Inferior parietal cortex (tissue), 1 donor: ENCODE data around the gene ANO2.

Experiments
- DNase-seq: peaks from one replicate; pipeline ENCODE4 v3.0.0-alpha.2; 2016; ENCODE audit errors: extremely low spot score

Gene ANO2

GRCh38 chr12:5723711-5724252, 221.3 kb downstream of the ANO2 start:
- DNase-seq = no peak

DNA sequence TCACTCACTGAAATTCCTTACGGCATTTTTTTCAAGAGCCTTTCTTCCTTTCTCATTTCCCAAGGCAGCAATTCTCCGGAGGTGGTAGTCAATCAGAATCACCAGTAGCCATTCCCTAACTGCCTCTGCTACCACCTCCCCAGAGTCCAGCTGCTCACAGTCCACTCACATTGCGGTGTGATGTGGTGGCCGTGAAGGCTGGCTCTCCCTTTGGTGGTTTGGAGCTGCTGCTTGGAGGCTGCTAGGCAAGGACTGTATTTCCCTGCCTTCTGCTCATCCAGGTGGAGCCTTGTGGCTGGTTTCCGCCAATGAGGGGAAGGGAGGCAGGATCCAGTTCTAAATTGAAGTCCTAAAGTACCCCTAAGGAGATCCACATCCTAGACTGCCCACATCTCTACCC, 222.0 kb downstream of the ANO2 start:
- no peak for DNase-seq

GRCh38 chr12:5720381-5721005, 224.6 kb downstream of the ANO2 start:
- no peak for DNase-seq

DNA sequence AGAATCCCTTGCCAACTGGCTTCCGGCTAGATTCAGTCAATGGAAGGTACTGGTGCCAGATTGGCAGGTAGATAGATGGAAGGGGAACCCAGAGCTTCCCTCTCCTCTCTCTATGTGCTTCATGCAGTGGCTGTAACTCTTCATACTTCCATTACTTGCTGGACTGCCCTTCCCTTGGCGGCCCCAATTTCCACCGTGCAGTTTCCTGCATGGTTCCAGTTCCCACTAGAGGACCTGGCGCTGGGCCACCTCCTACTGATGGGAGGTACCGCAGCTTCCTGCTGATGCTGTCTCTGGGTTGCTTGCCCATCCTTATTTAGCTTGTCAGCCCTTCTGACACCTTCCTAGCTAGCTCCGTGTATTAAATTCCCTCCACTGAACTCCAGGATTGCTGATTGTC, 226.4 kb downstream of the ANO2 start:
- no peak for DNase-seq

DNA sequence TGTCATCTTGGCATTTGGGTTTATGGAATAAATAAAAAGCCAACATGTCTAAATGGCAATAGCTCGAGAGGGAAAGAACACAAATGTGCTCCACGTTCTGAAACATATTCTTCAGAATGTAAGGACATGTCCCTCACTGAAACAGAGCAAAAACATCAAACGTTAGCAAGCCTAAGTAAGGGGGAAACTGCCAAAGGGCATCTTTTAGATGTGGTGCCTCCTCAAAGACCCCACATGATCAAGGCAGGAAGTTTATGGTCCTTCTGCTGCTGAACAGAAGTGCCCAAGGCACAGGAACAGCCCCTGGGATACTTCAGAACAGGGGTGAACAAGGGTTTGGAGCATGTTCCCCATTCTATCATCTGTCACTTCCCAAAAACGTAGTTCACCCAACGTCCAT, 227.0 kb downstream of the ANO2 start:
- DNase-seq = no peak

GRCh38 chr12:5716976-5717375, 228.1 kb downstream of the ANO2 start:
- no peak for DNase-seq

DNA sequence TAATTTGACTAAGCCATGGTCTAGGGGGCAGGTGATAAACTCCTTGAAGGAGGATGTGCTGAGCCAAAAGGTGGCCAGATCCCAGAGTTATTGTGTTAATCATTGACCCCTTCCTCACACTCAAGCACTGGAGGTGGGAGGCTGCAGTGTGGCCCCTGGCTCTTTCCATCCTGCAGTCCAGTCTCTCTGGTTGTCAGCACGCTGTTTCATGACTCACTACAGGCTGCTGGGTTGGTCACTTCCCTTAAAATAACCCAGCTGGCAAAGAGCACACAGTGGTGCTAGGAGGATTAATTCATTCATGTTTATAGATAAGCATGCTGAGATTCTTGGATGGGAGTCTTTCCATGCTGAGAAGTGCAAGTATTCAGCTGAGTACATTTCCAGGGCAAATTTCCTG, 228.9 kb downstream of the ANO2 start:
- DNase-seq = no peak

DNA sequence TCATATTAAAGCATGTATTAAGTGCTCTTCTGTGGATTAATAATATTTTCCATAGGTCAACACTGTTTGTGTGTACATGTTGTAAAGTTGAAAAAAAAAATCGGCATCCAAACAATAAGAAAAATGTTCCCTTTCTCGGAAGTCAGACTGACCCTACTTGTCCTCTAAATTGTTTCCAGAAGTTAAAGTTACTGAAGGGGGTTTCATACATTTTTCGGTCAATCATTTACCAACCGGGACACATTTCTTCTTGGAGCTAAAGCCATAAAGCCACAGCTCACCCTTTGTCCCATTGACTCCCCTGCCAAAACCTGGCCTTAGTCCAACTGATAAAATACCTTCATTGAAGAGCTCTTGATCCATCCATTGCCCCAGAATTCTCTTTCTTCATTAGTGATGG, 230.0 kb downstream of the ANO2 start:
- no peak for DNase-seq

GRCh38 chr12:5713599-5714081, 231.4 kb downstream of the ANO2 start:
- no peak for DNase-seq

GRCh38 chr12:5710260-5710878, 234.7 kb downstream of the ANO2 start:
- DNase-seq = no peak

DNA sequence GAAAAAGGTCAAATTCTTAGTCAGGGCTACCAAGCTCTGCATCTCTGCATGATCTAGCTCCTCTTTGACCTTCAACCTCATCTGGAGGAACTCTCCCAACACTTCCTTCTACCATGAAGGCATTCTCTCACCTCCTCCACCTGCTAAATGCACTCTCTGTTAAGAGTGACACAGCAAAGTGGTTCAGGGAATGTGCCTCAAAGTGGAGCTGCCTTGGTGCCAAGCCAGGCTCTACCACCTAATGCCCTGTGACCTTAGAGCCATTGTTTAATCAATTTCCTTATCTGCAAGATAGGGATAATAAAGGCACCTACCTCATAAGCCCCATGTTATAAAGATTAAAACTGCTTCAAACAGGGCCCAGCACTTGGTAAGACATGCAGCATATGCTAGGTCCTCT, 236.7 kb downstream of the ANO2 start:
- DNase-seq = no peak

- no peak for DNase-seq
Observed at GRCh38 chr12:5706247-5706646, 238.8 kb downstream of the ANO2 start.

GRCh38 chr12:5705791-5706190, 239.3 kb downstream of the ANO2 start:
- no peak for DNase-seq

- DNase-seq = no peak
Observed at GRCh38 chr12:5694759-5695409, 250.2 kb downstream of the ANO2 start.

DNA sequence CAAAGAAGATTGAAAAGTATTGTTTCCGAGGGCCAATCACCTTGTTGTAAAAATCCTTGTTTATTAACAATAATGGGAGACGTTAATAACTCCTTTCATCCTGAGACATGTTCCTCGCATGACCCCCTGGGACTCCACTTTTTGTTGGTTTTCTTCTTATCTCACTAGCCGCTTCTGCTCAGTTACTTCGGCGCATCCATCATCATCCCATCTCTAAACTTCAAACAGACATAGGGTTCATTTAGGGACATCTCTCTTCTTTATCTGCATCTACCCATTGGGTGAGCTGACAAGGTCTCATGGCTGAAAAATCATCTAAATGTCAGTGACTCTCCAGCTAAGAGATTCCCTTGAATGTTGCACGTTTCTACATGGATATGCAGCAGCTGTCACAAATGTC, 252.2 kb downstream of the ANO2 start:
- DNase-seq = no peak

GRCh38 chr12:5691943-5692342, 253.1 kb downstream of the ANO2 start:
- DNase-seq = no peak

DNA sequence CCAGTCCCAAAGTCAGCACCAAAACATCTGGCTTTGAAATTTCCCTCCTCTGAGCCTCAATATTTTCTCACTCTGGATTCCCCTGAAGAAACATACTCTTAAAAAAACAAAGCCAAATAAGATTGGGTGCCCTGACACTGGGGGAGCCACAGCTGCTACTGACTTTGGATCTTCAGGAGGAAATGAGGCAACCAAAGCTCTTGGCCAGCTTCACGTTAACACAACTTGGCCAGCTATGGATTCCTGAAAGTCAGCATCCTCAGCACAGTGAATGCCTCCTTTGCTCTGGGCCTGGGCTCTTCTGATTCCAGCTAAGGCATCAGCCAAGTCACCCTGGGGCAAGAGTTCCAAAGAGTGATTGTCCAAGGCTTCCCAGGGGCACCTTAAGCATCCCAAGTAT, 254.8 kb downstream of the ANO2 start:
- DNase-seq = no peak

DNA sequence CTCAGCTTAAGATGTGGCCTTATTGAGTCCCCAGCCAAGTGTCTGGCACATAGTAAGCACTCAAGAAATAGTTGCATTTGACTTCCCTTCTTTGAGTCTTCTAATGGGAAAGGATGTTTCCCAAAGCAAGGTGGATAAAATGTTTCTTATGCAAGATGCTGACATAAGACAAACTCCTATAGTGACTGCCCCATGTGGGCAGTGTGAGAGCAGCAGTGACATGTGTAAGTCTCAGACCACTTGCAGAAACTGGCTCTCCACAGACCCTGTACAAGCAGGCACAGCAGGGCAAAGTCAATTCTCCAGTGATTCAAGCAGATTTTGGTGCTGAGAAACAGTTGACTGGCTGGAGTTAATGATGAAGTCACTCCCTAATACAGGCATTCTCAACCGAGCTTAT, 255.3 kb downstream of the ANO2 start:
- DNase-seq = no peak

- DNase-seq = no peak
Observed at GRCh38 chr12:5688226-5688625, 256.8 kb downstream of the ANO2 start.

DNA sequence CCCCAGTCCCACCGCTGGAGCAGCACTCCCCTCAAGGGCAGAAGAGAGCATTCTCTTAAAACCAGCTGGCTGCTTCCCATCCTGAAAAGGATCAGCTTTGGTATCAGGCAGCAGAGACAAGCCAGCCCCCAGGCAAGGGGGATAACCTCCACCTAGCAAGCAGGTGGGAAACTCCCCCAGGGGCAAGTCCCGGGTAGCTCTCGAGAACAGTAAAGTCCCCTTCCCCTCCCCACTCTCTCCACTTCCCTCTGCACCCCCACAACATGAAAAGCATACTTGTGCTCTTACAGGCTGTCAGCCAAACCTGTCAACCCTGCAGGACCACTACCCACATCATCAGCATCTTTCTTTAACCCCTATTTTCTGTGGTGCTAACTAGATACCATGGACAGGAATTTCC, 259.1 kb downstream of the ANO2 start:
- no peak for DNase-seq

GRCh38 chr12:5684989-5685388, 260.1 kb downstream of the ANO2 start:
- no peak for DNase-seq

DNA sequence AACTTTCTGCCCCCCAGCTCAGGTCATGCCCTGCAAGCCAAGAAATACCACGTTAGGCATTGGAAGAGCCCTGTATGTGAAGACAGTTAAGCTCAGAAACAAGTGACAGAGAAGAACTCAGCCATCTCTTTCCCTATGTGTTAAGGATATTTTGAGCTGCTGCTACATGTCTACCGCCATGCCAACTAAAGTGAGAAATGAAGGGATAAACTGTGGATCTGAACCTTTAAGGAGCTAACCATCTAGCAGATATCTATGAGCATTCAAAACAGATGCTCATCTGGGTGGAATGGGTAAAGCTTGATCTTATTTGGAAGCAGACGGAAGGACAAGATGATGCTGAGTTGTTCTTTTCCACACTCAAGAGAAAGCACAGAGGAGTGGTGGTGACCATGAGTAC, 262.5 kb downstream of the ANO2 start:
- no peak for DNase-seq

DNA sequence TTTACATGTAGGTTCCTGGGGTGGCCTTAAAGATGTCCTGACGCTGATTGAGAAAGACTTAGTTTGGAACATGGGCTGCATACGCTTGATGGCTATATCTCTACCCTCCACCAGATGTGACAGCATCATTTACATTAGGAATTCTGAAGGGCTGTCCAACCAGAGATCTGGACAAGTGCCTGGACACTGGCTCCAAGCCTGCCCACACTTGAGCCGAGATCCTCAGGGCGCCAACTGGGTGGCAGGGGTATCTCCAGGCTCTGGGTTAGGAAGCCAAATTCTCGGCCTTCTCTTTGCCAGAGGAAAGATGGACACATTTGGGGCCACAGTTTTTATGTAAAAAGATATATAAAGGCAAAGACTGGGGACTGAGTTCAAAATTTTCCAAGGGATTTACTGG, 266.9 kb downstream of the ANO2 start:
- no peak for DNase-seq
